Esophagus squamous epithelium (tissue), 4 donors: ENCODE measurements around the gene SYTL1.

Source experiments
- CTCF ChIP-seq, 6 experiments: fragments of 450-650 bp in 4 of 6; fragments of 200-600 bp in 2 of 6; sonication (generic) in 2 of 6; IDR thresholded peaks; one replicate each; pipeline ENCODE4 v1.5.1; 2016 to 2019; ENCODE audit warnings: antibody characterized with exemption in 6 of 6, mild to moderate bottlenecking in 4 of 6, moderate library complexity in 4 of 6
- POLR2A ChIP-seq, 4 donors: fragments of 450-650 bp; IDR thresholded peaks; one replicate each; pipeline ENCODE4 v1.6.1; 2017; ENCODE audit warnings: antibody characterized with exemption in 4 of 4, mild to moderate bottlenecking in 4 of 4, moderate library complexity in 3 of 4

DNA sequence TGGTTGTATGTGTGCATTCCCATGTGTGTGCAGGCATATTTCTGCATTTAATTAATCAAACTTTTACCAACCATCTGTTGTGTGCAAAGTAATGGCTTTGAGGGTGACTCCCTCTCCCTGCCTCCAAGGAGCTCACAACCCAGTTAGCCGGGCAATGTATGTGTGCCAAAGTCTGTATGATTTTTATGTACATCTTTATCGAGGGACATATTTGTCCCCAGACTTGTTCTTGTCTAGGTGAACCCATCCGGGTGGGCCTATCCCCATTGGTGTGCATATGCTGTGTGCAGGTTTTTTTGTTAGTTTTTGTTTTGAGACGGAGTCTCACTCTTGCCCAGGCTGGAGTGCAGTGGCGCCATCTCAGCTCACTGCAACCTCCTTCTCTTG is 1.8 kb downstream of the SYTL1 start:
- no peak for TF ChIP-seq POLR2A (IDR thresholded peaks at IDR 0.05)
- TF ChIP-seq CTCF (IDR thresholded peaks at IDR 0.05), result no peak
